HL-60 (cell line): ENCODE measurements around the gene C5orf58.

ENCODE experiments used
- DNase-seq, 2 experiments: peaks; one replicate each; pipeline ENCODE4 v3.0.0-alpha.2; 2010 to 2020; ENCODE audit warnings: low read depth in 1 of 2, low spot score in 1 of 2
- H3K27ac ChIP-seq: fragments of 250-450 bp; sonication (Bioruptor Pico); replicated peaks from 2 replicates; pipeline ENCODE4 v1.5.1; 2020; ENCODE audit warnings: mild to moderate bottlenecking, moderate library complexity
- H3K27me3 ChIP-seq: fragments of 250-450 bp; sonication (Bioruptor Pico); 2 replicates; pipeline ENCODE4 v1.5.1; 2021; ENCODE audit warnings: mild to moderate bottlenecking, moderate library complexity; ENCODE audit not compliant: insufficient read depth, poor library complexity, severe bottlenecking
- H3K4me3 ChIP-seq: replicated peaks from 2 replicates; pipeline ENCODE4 v1.5.1; 2011; ENCODE audit warnings: mild to moderate bottlenecking, control low read depth, low read length; ENCODE audit not compliant: insufficient read depth
- CTCF ChIP-seq: IDR thresholded peaks from one replicate; pipeline ENCODE4 v1.5.1; 2011; ENCODE audit warnings: low read length, control low read depth, inconsistent platforms; ENCODE audit not compliant: insufficient read depth
- GABPA ChIP-seq: IDR thresholded peaks from 2 replicates; pipeline ENCODE4 v1.6.1; 2012; ENCODE audit warnings: low read depth
- POLR2AphosphoS5 ChIP-seq: IDR thresholded peaks from 2 replicates; pipeline ENCODE4 v1.6.1; 2012; ENCODE audit warnings: low read depth
- REST ChIP-seq: IDR thresholded peaks from 2 replicates; pipeline ENCODE4 v1.6.1; 2012; ENCODE audit warnings: low read depth; ENCODE audit not compliant: insufficient replicate concordance
- SPI1 ChIP-seq: IDR thresholded peaks from 2 replicates; pipeline ENCODE4 v1.6.1; 2012; ENCODE audit warnings: low read depth, mild to moderate bottlenecking, borderline replicate concordance

C5orf58 gene

GRCh38 chr5:170254056-170254455 is 21.3 kb downstream of the C5orf58 start:
- TF ChIP-seq GABPA (no peak), CTCF (no peak)
- H3K27me3 ChIP-seq: no peaks in the 10 kb centered on the region
- H3K27ac ChIP-seq: no peak overlapping the region
- DNase-seq: no peak
- no peak overlapping the region for H3K4me3 ChIP-seq

- H3K27ac ChIP-seq: no peak overlapping the region
- H3K27me3 ChIP-seq: no peaks in the 10 kb centered on the region
Measured at GRCh38 chr5:170256571-170256970, 23.8 kb downstream of the C5orf58 start.

GRCh38 chr5:170257370-170257769 is 24.6 kb downstream of the C5orf58 start:
- DNase-seq: no peak
- H3K4me3 ChIP-seq: no peak overlapping the region
- H3K27ac ChIP-seq: no peak overlapping the region
- TF ChIP-seq REST (no peak), CTCF (no peak), POLR2AphosphoS5 (no peak), GABPA (no peak), SPI1 (no peak)
- no peaks in the 10 kb centered on the region for H3K27me3 ChIP-seq

More at GRCh38 chr5:170256571-170256970, 23.8 kb downstream of the C5orf58 start:
- DNase-seq: no peak
- TF ChIP-seq SPI1 (no peak), POLR2AphosphoS5 (peak; percentile 10; the same call in 1 of the 2 replicates)
- H3K4me3 ChIP-seq: no peak overlapping the region

GRCh38 chr5:170261528-170262043 is 28.8 kb downstream of the C5orf58 start:
- no peak for DNase-seq
- Histone ChIP-seq H3K27ac (no peak overlapping the region), H3K4me3 (no peak overlapping the region), H3K27me3 (no peaks in the 10 kb centered on the region)
- TF ChIP-seq REST (no peak), POLR2AphosphoS5 (no peak), SPI1 (no peak), GABPA (no peak), CTCF (no peak)
